IMR-90 (cell line): ENCODE measurements around the gene TELO2.

Source experiments
- BHLHE40 ChIP-seq: fragments of 150-350 bp; IDR thresholded peaks from 2 replicates; pipeline ENCODE4 v1.6.1; 2016; ENCODE audit warnings: mild to moderate bottlenecking, low read depth, low read length
- CHD1 ChIP-seq: IDR thresholded peaks from 2 replicates; pipeline ENCODE4 v1.6.1; 2012; ENCODE audit warnings: low read depth, low read length, improper control_type of control experiment
- MAZ ChIP-seq: IDR thresholded peaks from 2 replicates; pipeline ENCODE4 v1.6.1; 2012; ENCODE audit warnings: low read depth, mild to moderate bottlenecking, low read length, improper control_type of control experiment, moderate library complexity, borderline replicate concordance
- MXI1 ChIP-seq: IDR thresholded peaks from 2 replicates; pipeline ENCODE4 v1.6.1; 2012; ENCODE audit warnings: low read depth, mild to moderate bottlenecking, low read length, moderate library complexity, borderline replicate concordance
- POLR2A ChIP-seq: IDR thresholded peaks from 2 replicates; pipeline ENCODE4 v1.6.1; 2012; ENCODE audit warnings: mild to moderate bottlenecking, low read depth, low read length
- RAD21 ChIP-seq: IDR thresholded peaks from 2 replicates; pipeline ENCODE4 v1.6.1; 2012; ENCODE audit warnings: low read length, improper control_type of control experiment
- RCOR1 ChIP-seq: IDR thresholded peaks from 2 replicates; pipeline ENCODE4 v1.6.1; 2012; ENCODE audit warnings: mild to moderate bottlenecking, low read length, improper control_type of control experiment; ENCODE audit not compliant: insufficient replicate concordance
- TF ChIP-seq, protein P1 (sequence below): conservative IDR thresholded peaks from 2 replicates; pipeline ENCODE4 v1.5.1; 2012; ENCODE audit warnings: mild to moderate bottlenecking, low read depth, low read length, improper control_type of control experiment
- TF ChIP-seq, protein P2 (sequence below): fragments of 150-350 bp; IDR thresholded peaks from 2 replicates; pipeline ENCODE4 v1.6.1; 2016; ENCODE audit warnings: low read depth, mild to moderate bottlenecking, low read length, moderate library complexity, borderline replicate concordance

DNA sequence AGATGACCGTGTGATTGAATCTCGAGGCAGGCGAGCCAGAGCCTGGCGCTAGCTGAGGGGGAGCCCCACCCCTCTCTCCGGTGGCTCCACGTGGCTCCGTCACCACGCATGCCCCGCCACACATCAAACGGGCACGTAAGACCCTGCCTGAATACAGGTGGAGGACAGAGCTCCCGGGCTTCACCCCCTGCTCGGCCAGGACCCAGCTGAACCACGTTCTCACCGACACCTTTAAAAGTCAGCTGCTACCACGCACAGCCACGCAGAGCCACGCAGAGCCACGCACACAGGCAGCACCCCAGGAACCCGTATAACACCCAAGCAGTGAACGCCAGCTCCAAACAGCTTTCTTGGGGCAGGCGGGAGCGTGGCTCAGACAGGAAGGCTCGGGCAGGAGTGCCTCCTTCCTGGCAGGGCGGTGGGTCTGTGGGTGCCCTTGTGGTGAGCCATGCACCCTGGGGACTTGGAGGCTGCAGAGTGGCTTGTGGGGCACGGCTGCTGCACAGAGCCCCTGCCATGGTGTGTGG, 44.7 kb downstream of the TELO2 start:
- TF ChIP-seq MAZ: no peak
- TF ChIP-seq, protein P1, sequence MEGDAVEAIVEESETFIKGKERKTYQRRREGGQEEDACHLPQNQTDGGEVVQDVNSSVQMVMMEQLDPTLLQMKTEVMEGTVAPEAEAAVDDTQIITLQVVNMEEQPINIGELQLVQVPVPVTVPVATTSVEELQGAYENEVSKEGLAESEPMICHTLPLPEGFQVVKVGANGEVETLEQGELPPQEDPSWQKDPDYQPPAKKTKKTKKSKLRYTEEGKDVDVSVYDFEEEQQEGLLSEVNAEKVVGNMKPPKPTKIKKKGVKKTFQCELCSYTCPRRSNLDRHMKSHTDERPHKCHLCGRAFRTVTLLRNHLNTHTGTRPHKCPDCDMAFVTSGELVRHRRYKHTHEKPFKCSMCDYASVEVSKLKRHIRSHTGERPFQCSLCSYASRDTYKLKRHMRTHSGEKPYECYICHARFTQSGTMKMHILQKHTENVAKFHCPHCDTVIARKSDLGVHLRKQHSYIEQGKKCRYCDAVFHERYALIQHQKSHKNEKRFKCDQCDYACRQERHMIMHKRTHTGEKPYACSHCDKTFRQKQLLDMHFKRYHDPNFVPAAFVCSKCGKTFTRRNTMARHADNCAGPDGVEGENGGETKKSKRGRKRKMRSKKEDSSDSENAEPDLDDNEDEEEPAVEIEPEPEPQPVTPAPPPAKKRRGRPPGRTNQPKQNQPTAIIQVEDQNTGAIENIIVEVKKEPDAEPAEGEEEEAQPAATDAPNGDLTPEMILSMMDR: no peak
- TF ChIP-seq RCOR1: no peak
- no peak for TF ChIP-seq RAD21
- no peak for TF ChIP-seq MXI1
- TF ChIP-seq POLR2A: no peak
- no peak for TF ChIP-seq BHLHE40
- TF ChIP-seq, protein P2, sequence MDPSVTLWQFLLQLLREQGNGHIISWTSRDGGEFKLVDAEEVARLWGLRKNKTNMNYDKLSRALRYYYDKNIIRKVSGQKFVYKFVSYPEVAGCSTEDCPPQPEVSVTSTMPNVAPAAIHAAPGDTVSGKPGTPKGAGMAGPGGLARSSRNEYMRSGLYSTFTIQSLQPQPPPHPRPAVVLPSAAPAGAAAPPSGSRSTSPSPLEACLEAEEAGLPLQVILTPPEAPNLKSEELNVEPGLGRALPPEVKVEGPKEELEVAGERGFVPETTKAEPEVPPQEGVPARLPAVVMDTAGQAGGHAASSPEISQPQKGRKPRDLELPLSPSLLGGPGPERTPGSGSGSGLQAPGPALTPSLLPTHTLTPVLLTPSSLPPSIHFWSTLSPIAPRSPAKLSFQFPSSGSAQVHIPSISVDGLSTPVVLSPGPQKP: no peak
- TF ChIP-seq CHD1: no peak
